Measurements from ENCODE around the gene DRC7. TPM values are rescaled to one million over a fixed set of nuclear protein-coding genes. Genes with fewer than 3 reads are reported as not detected.

The DRC7 gene
- total and polyA plus RNA-seq, 9 of the 15 experiments (the other 6 are each of a cell fraction or from before 2014, with no cell fraction given): 0.04 to 0.33 (median 0.12) TPM; not detected in 3

DNA sequence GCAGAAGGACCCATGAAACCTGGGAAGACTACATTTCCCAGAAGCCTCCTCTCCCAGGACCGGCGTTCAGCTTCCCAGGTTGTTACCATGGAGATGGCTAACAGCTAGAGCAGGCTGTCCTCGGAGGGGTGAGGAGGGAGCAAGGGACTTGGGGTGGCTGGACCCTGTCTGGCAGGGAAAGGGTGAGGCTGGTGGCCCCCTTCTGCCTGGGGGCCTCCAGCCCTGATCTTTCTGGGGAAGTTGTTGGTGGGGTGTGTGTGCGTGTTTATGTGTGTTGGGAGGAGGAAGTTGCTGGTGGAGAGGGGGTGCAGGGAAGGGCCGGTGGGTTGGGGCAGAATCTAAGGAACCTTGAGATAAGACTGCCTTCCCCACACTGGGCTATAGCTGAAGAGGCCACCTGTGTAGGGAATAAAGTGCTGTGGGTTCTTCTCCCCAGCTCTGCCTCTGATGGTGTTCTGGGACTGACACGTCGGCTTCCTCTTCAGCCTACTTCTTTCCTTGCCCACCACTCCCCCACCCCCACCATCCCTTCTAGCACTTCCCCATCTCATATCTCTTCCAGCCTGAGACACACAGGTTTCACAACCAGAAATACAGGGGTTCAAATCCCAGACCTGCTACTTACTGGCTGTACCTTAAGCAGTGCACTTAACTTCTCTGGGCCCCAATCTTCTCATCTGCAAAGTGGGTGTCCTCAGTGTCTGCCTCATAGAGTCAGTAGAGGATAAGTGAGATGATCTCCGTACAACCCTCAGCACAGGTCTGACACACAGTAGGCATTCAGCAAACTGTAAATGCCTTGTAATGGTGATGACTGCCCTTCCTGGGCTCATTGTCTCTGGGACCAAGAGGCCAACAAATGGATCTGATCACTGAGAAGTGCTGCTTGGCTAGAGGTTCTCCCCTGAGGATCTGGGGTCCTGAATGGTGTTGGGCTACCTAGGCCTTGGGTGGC lies at the start of gene DRC7 (continued):
- TF ChIP-seq, protein P1, sequence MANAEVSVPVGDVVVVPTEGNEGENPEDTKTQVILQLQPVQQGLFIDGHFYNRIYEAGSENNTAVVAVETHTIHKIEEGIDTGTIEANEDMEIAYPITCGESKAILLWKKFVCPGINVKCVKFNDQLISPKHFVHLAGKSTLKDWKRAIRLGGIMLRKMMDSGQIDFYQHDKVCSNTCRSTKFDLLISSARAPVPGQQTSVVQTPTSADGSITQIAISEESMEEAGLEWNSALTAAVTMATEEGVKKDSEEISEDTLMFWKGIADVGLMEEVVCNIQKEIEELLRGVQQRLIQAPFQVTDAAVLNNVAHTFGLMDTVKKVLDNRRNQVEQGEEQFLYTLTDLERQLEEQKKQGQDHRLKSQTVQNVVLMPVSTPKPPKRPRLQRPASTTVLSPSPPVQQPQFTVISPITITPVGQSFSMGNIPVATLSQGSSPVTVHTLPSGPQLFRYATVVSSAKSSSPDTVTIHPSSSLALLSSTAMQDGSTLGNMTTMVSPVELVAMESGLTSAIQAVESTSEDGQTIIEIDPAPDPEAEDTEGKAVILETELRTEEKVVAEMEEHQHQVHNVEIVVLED (CRISPR knock-in tag; IDR thresholded peaks at IDR 0.05): no peak
- TF ChIP-seq, protein P2, sequence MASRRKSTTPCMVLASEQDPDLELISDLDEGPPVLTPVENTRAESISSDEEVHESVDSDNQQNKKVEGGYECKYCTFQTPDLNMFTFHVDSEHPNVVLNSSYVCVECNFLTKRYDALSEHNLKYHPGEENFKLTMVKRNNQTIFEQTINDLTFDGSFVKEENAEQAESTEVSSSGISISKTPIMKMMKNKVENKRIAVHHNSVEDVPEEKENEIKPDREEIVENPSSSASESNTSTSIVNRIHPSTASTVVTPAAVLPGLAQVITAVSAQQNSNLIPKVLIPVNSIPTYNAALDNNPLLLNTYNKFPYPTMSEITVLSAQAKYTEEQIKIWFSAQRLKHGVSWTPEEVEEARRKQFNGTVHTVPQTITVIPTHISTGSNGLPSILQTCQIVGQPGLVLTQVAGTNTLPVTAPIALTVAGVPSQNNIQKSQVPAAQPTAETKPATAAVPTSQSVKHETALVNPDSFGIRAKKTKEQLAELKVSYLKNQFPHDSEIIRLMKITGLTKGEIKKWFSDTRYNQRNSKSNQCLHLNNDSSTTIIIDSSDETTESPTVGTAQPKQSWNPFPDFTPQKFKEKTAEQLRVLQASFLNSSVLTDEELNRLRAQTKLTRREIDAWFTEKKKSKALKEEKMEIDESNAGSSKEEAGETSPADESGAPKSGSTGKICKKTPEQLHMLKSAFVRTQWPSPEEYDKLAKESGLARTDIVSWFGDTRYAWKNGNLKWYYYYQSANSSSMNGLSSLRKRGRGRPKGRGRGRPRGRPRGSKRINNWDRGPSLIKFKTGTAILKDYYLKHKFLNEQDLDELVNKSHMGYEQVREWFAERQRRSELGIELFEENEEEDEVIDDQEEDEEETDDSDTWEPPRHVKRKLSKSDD (conservative IDR thresholded peaks at IDR 0.05; ENCODE audit: low read length): no peak
- no peak for TF ChIP-seq BMI1 (IDR thresholded peaks at IDR 0.05; ENCODE audit: low read length)
- TF ChIP-seq GATAD2A (IDR thresholded peaks at IDR 0.05): no peak
- peak; percentile 66 to 67; a peak in 3 of 4 replicates for TF ChIP-seq SIX5 (IDR thresholded peaks at IDR 0.05; ENCODE audit: borderline replicate concordance in 1 of 2, insufficient read depth in 1 of 2, low read depth in 1 of 2, low read length in 2 of 2)
- TF ChIP-seq SPI1 (IDR thresholded peaks at IDR 0.05; ENCODE audit: borderline replicate concordance, low read depth, low read length): peak; percentile 83
- no peak for TF ChIP-seq ZNF79 (CRISPR knock-in tag; IDR thresholded peaks at IDR 0.05; ENCODE audit: low read depth)
- TF ChIP-seq ZNF12 (CRISPR knock-in tag; IDR thresholded peaks at IDR 0.05): no peak
- no peak for TF ChIP-seq SRF (CRISPR knock-in tag; IDR thresholded peaks at IDR 0.05)
- peak; percentile 95 for TF ChIP-seq ZKSCAN1 (IDR thresholded peaks at IDR 0.05; ENCODE audit: low read depth, low read length)
- TF ChIP-seq, protein P3, sequence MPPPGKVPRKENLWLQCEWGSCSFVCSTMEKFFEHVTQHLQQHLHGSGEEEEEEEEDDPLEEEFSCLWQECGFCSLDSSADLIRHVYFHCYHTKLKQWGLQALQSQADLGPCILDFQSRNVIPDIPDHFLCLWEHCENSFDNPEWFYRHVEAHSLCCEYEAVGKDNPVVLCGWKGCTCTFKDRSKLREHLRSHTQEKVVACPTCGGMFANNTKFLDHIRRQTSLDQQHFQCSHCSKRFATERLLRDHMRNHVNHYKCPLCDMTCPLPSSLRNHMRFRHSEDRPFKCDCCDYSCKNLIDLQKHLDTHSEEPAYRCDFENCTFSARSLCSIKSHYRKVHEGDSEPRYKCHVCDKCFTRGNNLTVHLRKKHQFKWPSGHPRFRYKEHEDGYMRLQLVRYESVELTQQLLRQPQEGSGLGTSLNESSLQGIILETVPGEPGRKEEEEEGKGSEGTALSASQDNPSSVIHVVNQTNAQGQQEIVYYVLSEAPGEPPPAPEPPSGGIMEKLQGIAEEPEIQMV (tag; conservative IDR thresholded peaks at IDR 0.05; ENCODE audit: low read depth): no peak
- TF ChIP-seq MEF2A (IDR thresholded peaks at IDR 0.05; ENCODE audit: control insufficient read depth, low read depth, low read length): no peak
- TF ChIP-seq RNF2 (IDR thresholded peaks at IDR 0.05): no peak
- TF ChIP-seq GTF2A2 (tag; IDR thresholded peaks at IDR 0.05): no peak
- no peak for TF ChIP-seq NR4A1 (CRISPR knock-in tag; IDR thresholded peaks at IDR 0.05)
- no peak for TF ChIP-seq NR4A1 (tag; IDR thresholded peaks at IDR 0.05)
- TF ChIP-seq HMGN3 (IDR thresholded peaks at IDR 0.05; ENCODE audit: borderline replicate concordance, extremely low read depth, insufficient read length, low read depth, low read length): no peak
- no peak for TF ChIP-seq TAL1 (IDR thresholded peaks at IDR 0.05)
